DOHH2 (cell line): Measurements from ENCODE around the gene DPEP3.

Experiments used
- CTCF ChIP-seq: fragments of 200-600 bp; sonication (generic); IDR thresholded peaks from one replicate; pipeline ENCODE4 v1.5.1; 2014; ENCODE audit warnings: antibody characterized with exemption, mild to moderate bottlenecking, low read depth, low read length; ENCODE audit not compliant: poor library complexity, severe bottlenecking
- EZH2phosphoT487 ChIP-seq: fragments of 200-600 bp; sonication (generic); IDR thresholded peaks from 2 replicates; pipeline ENCODE4 v1.6.1; 2017; ENCODE audit warnings: borderline replicate concordance, mild to moderate bottlenecking, antibody characterized with exemption, low read length, moderate library complexity, mixed read lengths

GRCh38 chr16:67953641-67954375, 26.5 kb downstream of the DPEP3 start:
- TF ChIP-seq CTCF (no peak), EZH2phosphoT487 (no peak)
